ENCODE results near the gene ATG7. TPM values are rescaled to one million over a fixed set of nuclear protein-coding genes. Genes with fewer than 3 reads are reported as not detected.

ATG7 gene
- total RNA-seq, 2 experiments from 2014 or later: 31.0 to 33.1 TPM

GRCh38 chr3:11382146-11382745 is 110.0 kb downstream of the ATG7 start:
- Mint-ChIP-seq H3K27ac (no peak overlapping the region), H3K4me3 (no peak overlapping the region)
- no peak for ATAC-seq

GRCh38 chr3:11384074-11384473 is 111.9 kb downstream of the ATG7 start:
- ATAC-seq (no peak), DNase-seq (no peak)
- no peak overlapping the region for H3K4me3 Mint-ChIP-seq
- H3K4me1 Mint-ChIP-seq (ENCODE audit: low read depth): no peaks in the 10 kb centered on the region
- ChIA-PET POLR2A (no interaction called here), CTCF (no interaction called here)
- H3K36me3 Mint-ChIP-seq (ENCODE audit: low read depth): peaks cover 5% of the 10 kb centered on the region
- H3K27ac Mint-ChIP-seq: no peak overlapping the region
- H3K27me3 Mint-ChIP-seq: no peaks in the 10 kb centered on the region
- no peak for TF ChIP-seq CTCF (IDR thresholded peaks at IDR 0.05)
- intact Hi-C loops (cut with micrococcal nuclease): no loop called here
- H3K9me3 Mint-ChIP-seq: no peaks in the 10 kb centered on the region

More at GRCh38 chr3:11382146-11382745, 110.0 kb downstream of the ATG7 start:
- CTCF ChIA-PET: interaction anchor here (1.0 kb wide), 1 partner anchor 268 kb away, joined by 4 read pairs; no protein-coding TSS in a partner anchor
- no peaks in the 10 kb centered on the region for H3K27me3 Mint-ChIP-seq
- no peak for TF ChIP-seq CTCF (IDR thresholded peaks at IDR 0.05)
- peaks cover 5% of the 10 kb centered on the region for H3K36me3 Mint-ChIP-seq (ENCODE audit: low read depth)
- no peaks in the 10 kb centered on the region for H3K9me3 Mint-ChIP-seq
- intact Hi-C loops (cut with micrococcal nuclease): no loop called here
- POLR2A ChIA-PET: interaction anchor here (0.6 kb wide), 1 partner anchor 40 kb away, joined by 4 read pairs; no protein-coding TSS in a partner anchor
- no peak for DNase-seq
- no peaks in the 10 kb centered on the region for H3K4me1 Mint-ChIP-seq (ENCODE audit: low read depth)

- H3K27ac Mint-ChIP-seq: no peak overlapping the region
- no peak for TF ChIP-seq CTCF (IDR thresholded peaks at IDR 0.05)
- DNase-seq (no peak), ATAC-seq (no peak)
- H3K4me3 Mint-ChIP-seq: no peak overlapping the region
- intact Hi-C loops (cut with micrococcal nuclease): no loop called here
- no peaks in the 10 kb centered on the region for H3K9me3 Mint-ChIP-seq
- POLR2A ChIA-PET: no interaction called here
- no peaks in the 10 kb centered on the region for H3K27me3 Mint-ChIP-seq
- CTCF ChIA-PET: interaction anchor here (0.7 kb wide), 1 partner anchor 325 kb away, joined by 3 read pairs; no protein-coding TSS in a partner anchor
- H3K36me3 Mint-ChIP-seq (ENCODE audit: low read depth): no peaks in the 10 kb centered on the region
- H3K4me1 Mint-ChIP-seq (ENCODE audit: low read depth): peaks cover 6% of the 10 kb centered on the region
Measured at GRCh38 chr3:11385326-11385725, 113.1 kb downstream of the ATG7 start.

- Mint-ChIP-seq H3K27me3 (no peaks in the 10 kb centered on the region), H3K4me3 (no peak overlapping the region), H3K36me3 (ENCODE audit: low read depth) (no peaks in the 10 kb centered on the region), H3K27ac (no peak overlapping the region), H3K4me1 (ENCODE audit: low read depth) (peaks cover 12% of the 10 kb centered on the region), H3K9me3 (no peaks in the 10 kb centered on the region)
- CTCF ChIA-PET: no interaction called here
- TF ChIP-seq CTCF (IDR thresholded peaks at IDR 0.05): no peak
- ATAC-seq (no peak), DNase-seq (no peak)
- POLR2A ChIA-PET: no interaction called here
- intact Hi-C loops (cut with micrococcal nuclease): no loop called here
Measured at GRCh38 chr3:11385891-11386290, 113.7 kb downstream of the ATG7 start.

- ATAC-seq: no peak
- Mint-ChIP-seq H3K36me3 (ENCODE audit: low read depth) (no peaks in the 10 kb centered on the region), H3K27me3 (no peaks in the 10 kb centered on the region), H3K9me3 (no peaks in the 10 kb centered on the region), H3K4me3 (no peak overlapping the region), H3K27ac (no peak overlapping the region), H3K4me1 (ENCODE audit: low read depth) (peaks cover 19% of the 10 kb centered on the region)
- POLR2A ChIA-PET: no interaction called here
- TF ChIP-seq CTCF (IDR thresholded peaks at IDR 0.05): no peak
- intact Hi-C loops (cut with micrococcal nuclease): no loop called here
- no peak for DNase-seq
- CTCF ChIA-PET: no interaction called here
Measured at GRCh38 chr3:11386465-11387113, 114.4 kb downstream of the ATG7 start.
